ENCODE data around the gene KLF2. TPM values are rescaled to one million over a fixed set of nuclear protein-coding genes. Genes with fewer than 3 reads are reported as not detected.

Gene KLF2
- total and polyA plus RNA-seq, 10 of the 15 experiments (the other 5 are each of a cell fraction or from before 2014, with no cell fraction given) = 0.16 to 13.7 (median 1.0) TPM

- TF ChIP-seq USF1 (IDR thresholded peaks at IDR 0.05; ENCODE audit: borderline replicate concordance, extremely low read length, insufficient read depth, low read depth, low read length) = no peak
- TF ChIP-seq WRNIP1 (IDR thresholded peaks at IDR 0.05; ENCODE audit: borderline replicate concordance, low read depth, low read length) = no peak
- no peak for TF ChIP-seq E2F4 (IDR thresholded peaks at IDR 0.05; ENCODE audit: low read depth, low read length)
- TF ChIP-seq CHD1 (IDR thresholded peaks at IDR 0.05; ENCODE audit: low read depth, low read length) = no peak
- TF ChIP-seq DPF2 (IDR thresholded peaks at IDR 0.05) = no peak
- TF ChIP-seq SPI1 (IDR thresholded peaks at IDR 0.05; ENCODE audit: borderline replicate concordance, insufficient read depth, low read depth, low read length) = no peak
- no peak for TF ChIP-seq NFXL1 (IDR thresholded peaks at IDR 0.05; ENCODE audit: borderline replicate concordance)
- TF ChIP-seq, protein P1, sequence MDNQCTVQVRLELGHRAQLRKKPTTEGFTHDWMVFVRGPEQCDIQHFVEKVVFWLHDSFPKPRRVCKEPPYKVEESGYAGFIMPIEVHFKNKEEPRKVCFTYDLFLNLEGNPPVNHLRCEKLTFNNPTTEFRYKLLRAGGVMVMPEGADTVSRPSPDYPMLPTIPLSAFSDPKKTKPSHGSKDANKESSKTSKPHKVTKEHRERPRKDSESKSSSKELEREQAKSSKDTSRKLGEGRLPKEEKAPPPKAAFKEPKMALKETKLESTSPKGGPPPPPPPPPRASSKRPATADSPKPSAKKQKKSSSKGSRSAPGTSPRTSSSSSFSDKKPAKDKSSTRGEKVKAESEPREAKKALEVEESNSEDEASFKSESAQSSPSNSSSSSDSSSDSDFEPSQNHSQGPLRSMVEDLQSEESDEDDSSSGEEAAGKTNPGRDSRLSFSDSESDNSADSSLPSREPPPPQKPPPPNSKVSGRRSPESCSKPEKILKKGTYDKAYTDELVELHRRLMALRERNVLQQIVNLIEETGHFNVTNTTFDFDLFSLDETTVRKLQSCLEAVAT (IDR thresholded peaks at IDR 0.05) = no peak
These were observed 26.9 kb upstream of the KLF2 start (continued) for GRCh38 chr19:16297575-16298178.

GRCh38 chr19:16298334-16298733, 26.3 kb upstream of the KLF2 start:
- FAIRE-seq (no peak), DNase-seq (ENCODE audit: low read depth, low spot score) (no peak), ATAC-seq (no peak)
- no peak overlapping the region for H3K9ac ChIP-seq (ENCODE audit: control insufficient read depth, insufficient read depth, low read length)
- intact Hi-C loops (cut with micrococcal nuclease; ENCODE audit: unreplicated experiment) (no loop called here), in situ Hi-C loops (cut with MboI) (no loop called here)
- no peak overlapping the region for H3K4me3 ChIP-seq
- CTCF ChIA-PET = no interaction called here
- no peaks in the 10 kb centered on the region for H3K36me3 ChIP-seq (ENCODE audit: control insufficient read depth in 2 of 2, insufficient read depth in 2 of 2, low read length in 1 of 2)
- no peak for TF ChIP-seq FOXK2 (IDR thresholded peaks at IDR 0.05)
- no peak for TF ChIP-seq SP1 (IDR thresholded peaks at IDR 0.05; ENCODE audit: low read depth, low read length)
- peaks cover 7% of the 10 kb centered on the region for H3K4me1 ChIP-seq (ENCODE audit: control insufficient read depth, insufficient read depth, low read length)
- H2AFZ ChIP-seq (ENCODE audit: control insufficient read depth, low read depth, low read length) = no peak overlapping the region
- H4K20me1 ChIP-seq (ENCODE audit: control insufficient read depth, insufficient read depth) = no peaks in the 10 kb centered on the region
- no peaks in the 10 kb centered on the region for H3K79me2 ChIP-seq (ENCODE audit: control insufficient read depth, insufficient read depth, low read length)
- RAD21 ChIA-PET (ENCODE audit: unreplicated experiment) = no interaction called here
- H3K9me3 ChIP-seq (replicated peaks; ENCODE audit: control insufficient read depth, insufficient read depth, low read length) = peaks cover 2% of the 10 kb centered on the region; the same call in 2 of the 3 replicates
- H3K27ac ChIP-seq (ENCODE audit: control insufficient read depth, insufficient read depth) = no peak overlapping the region
- no peak overlapping the region for H3K4me2 ChIP-seq (ENCODE audit: control insufficient read depth, insufficient read depth)
- POLR2A ChIA-PET = interaction anchor here (0.7 kb wide), 1 partner anchor 111 kb away, joined by 7 read pairs; no protein-coding TSS in a partner anchor
- no peaks in the 10 kb centered on the region; a peak in 1 of 4 replicates for H3K27me3 ChIP-seq (replicated peaks in 1 of 2; ENCODE audit: control insufficient read depth in 2 of 2, insufficient read depth in 2 of 2, low read length in 1 of 2)
- WGBS (ENCODE audit: insufficient coverage, insufficient replicate concordance, low lambda C conversion rate, missing lambda C conversion rate) = 49% methylated on average over 3 of the region's 3 CpGs
- BruUV-seq (replicated peaks) = no TSS peak
- SMC1A ChIA-PET (ENCODE audit: uncharacterized antibody, unreplicated experiment) = no interaction called here
